SK-N-SH treated with all-trans-retinoic acid at 6 μM for 48 hours (cell line): ENCODE results near the gene NID1.

Experiments used
- ATAC-seq: fragments of 200-7000 bp; cut with Tn5 transposase; 3 replicates; pipeline ENCODE4 v1.9.1; 2020; ENCODE audit warnings: mild to moderate bottlenecking, moderate library complexity
- ARNTL ChIP-seq: fragments of 450-650 bp; formaldehyde crosslinking; IDR thresholded peaks from 2 replicates; pipeline ENCODE4 v1.5.0; 2020; ENCODE audit warnings: low read depth, mild to moderate bottlenecking, moderate library complexity, borderline replicate concordance
- CREB5 ChIP-seq: fragments of 250-450 bp; sonication (Bioruptor Pico); IDR thresholded peaks from 2 replicates; pipeline ENCODE4 v1.5.1; 2020; ENCODE audit warnings: low read depth, mild to moderate bottlenecking, moderate library complexity
- CSRNP3 ChIP-seq: fragments of 250-450 bp; sonication (Bioruptor Pico); IDR thresholded peaks from 2 replicates; pipeline ENCODE4 v1.5.1; 2021; ENCODE audit warnings: mild to moderate bottlenecking, moderate library complexity
- ESRRG ChIP-seq: fragments of 250-450 bp; sonication (Bioruptor Pico); IDR thresholded peaks from 2 replicates; pipeline ENCODE4 v1.6.1; 2021; ENCODE audit warnings: mild to moderate bottlenecking
- GLIS3 ChIP-seq: fragments of 250-450 bp; sonication (Bioruptor Pico); IDR thresholded peaks from 2 replicates; pipeline ENCODE4 v1.5.0; 2020; ENCODE audit warnings: mild to moderate bottlenecking, moderate library complexity
- ISL1 ChIP-seq: fragments of 250-450 bp; sonication (Bioruptor Pico); IDR thresholded peaks from 2 replicates; pipeline ENCODE4 v2.1.2; 2022; ENCODE audit warnings: mild to moderate bottlenecking, moderate library complexity
- RARB ChIP-seq: fragments of 250-450 bp; sonication (Bioruptor Pico); IDR thresholded peaks from 2 replicates; pipeline ENCODE4 v1.8.0; 2021; ENCODE audit warnings: mild to moderate bottlenecking, moderate library complexity
- SNAI2 ChIP-seq: fragments of 250-450 bp; sonication (Bioruptor Pico); IDR thresholded peaks from 2 replicates; pipeline ENCODE4 v1.5.0; 2020; ENCODE audit warnings: mild to moderate bottlenecking, moderate library complexity
- TCF4 ChIP-seq: fragments of 250-450 bp; sonication (Bioruptor Pico); IDR thresholded peaks from 2 replicates; pipeline ENCODE4 v1.8.0; 2021; ENCODE audit warnings: mild to moderate bottlenecking, moderate library complexity, borderline replicate concordance
- TOX ChIP-seq: fragments of 250-450 bp; sonication (Bioruptor Pico); IDR thresholded peaks from 2 replicates; pipeline ENCODE4 v1.8.0; 2021; ENCODE audit warnings: mild to moderate bottlenecking, moderate library complexity, borderline replicate concordance
- TSHZ2 ChIP-seq: fragments of 250-450 bp; sonication (Bioruptor Pico); IDR thresholded peaks from 2 replicates; pipeline ENCODE4 v1.5.0; 2020; ENCODE audit warnings: mild to moderate bottlenecking, moderate library complexity
- ZC3H10 ChIP-seq: fragments of 250-450 bp; sonication (Bioruptor Pico); IDR thresholded peaks from 2 replicates; pipeline ENCODE4 v1.5.1; 2021; ENCODE audit warnings: mild to moderate bottlenecking, moderate library complexity
- ZFP3 ChIP-seq: fragments of 250-450 bp; sonication (Bioruptor Pico); IDR thresholded peaks from 2 replicates; pipeline ENCODE4 v1.5.0; 2020; ENCODE audit warnings: mild to moderate bottlenecking, moderate library complexity
- ZFP30 ChIP-seq: fragments of 450-650 bp; formaldehyde crosslinking; IDR thresholded peaks from 2 replicates; pipeline ENCODE4 v1.5.0; 2022; ENCODE audit warnings: mild to moderate bottlenecking, moderate library complexity
- ZNF565 ChIP-seq: fragments of 450-650 bp; formaldehyde crosslinking; conservative IDR thresholded peaks from 2 replicates; pipeline ENCODE4 v1.5.0; 2020; ENCODE audit warnings: low read depth, mild to moderate bottlenecking, moderate library complexity
- ZNF70 ChIP-seq: fragments of 450-650 bp; formaldehyde crosslinking; IDR thresholded peaks from 2 replicates; pipeline ENCODE4 v1.5.0; 2020; ENCODE audit warnings: mild to moderate bottlenecking, moderate library complexity
- ZNF8 ChIP-seq: fragments of 450-650 bp; formaldehyde crosslinking; IDR thresholded peaks from 2 replicates; pipeline ENCODE4 v1.5.0; 2020; ENCODE audit warnings: mild to moderate bottlenecking, moderate library complexity
- TF ChIP-seq, protein P1 (sequence below): fragments of 250-450 bp; sonication (Bioruptor Pico); IDR thresholded peaks from 2 replicates; pipeline ENCODE4 v1.8.0; 2021; ENCODE audit warnings: low read depth, mild to moderate bottlenecking, moderate library complexity, borderline replicate concordance

NID1 gene

GRCh38 chr1:236064674-236065508 lies at the start of gene NID1:
TSS of gene NID1 (minus strand) at chr1:236065090. CDS start at chr1:236065079, 11 bp downstream.
- ATAC-seq, result peak; percentile 82
- TF ChIP-seq TSHZ2 (CRISPR knock-in tag), result no peak
- no peak for TF ChIP-seq ZFP30 (CRISPR knock-in tag)
- no peak for TF ChIP-seq ISL1 (CRISPR knock-in tag)
- TF ChIP-seq SNAI2 (CRISPR knock-in tag), result no peak
- TF ChIP-seq ESRRG, result no peak
- no peak for TF ChIP-seq CSRNP3

GRCh38 chr1:236114076-236114747 lies 49.3 kb upstream of the NID1 start:
- TF ChIP-seq, protein P1, sequence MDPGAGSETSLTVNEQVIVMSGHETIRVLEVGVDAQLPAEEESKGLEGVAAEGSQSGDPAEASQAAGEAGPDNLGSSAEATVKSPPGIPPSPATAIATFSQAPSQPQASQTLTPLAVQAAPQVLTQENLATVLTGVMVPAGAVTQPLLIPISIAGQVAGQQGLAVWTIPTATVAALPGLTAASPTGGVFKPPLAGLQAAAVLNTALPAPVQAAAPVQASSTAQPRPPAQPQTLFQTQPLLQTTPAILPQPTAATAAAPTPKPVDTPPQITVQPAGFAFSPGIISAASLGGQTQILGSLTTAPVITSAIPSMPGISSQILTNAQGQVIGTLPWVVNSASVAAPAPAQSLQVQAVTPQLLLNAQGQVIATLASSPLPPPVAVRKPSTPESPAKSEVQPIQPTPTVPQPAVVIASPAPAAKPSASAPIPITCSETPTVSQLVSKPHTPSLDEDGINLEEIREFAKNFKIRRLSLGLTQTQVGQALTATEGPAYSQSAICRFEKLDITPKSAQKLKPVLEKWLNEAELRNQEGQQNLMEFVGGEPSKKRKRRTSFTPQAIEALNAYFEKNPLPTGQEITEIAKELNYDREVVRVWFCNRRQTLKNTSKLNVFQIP (CRISPR knock-in tag), result no peak
- TF ChIP-seq ZNF8, result no peak
- TF ChIP-seq RARB (CRISPR knock-in tag), result no peak
- no peak for TF ChIP-seq ARNTL (CRISPR knock-in tag)
- no peak for TF ChIP-seq ZC3H10 (CRISPR knock-in tag)
- TF ChIP-seq ESRRG, result no peak
- TF ChIP-seq TOX (CRISPR knock-in tag), result no peak

GRCh38 chr1:236113324-236114032 lies 48.6 kb upstream of the NID1 start:
- no peak for ATAC-seq
- TF ChIP-seq GLIS3 (no peak), ZFP3 (CRISPR knock-in tag) (no peak), ZC3H10 (CRISPR knock-in tag) (no peak), ZNF565 (CRISPR knock-in tag) (no peak), ZFP30 (CRISPR knock-in tag) (no peak), ZNF8 (no peak), RARB (CRISPR knock-in tag) (no peak), ARNTL (CRISPR knock-in tag) (no peak), CSRNP3 (no peak), TCF4 (CRISPR knock-in tag) (no peak), CREB5 (no peak), ZNF70 (CRISPR knock-in tag) (no peak)

More at GRCh38 chr1:236114076-236114747, 49.3 kb upstream of the NID1 start:
- no peak for ATAC-seq
